Measurements from ENCODE around the gene C3. TPM values are rescaled to one million over a fixed set of nuclear protein-coding genes. Genes with fewer than 3 reads are reported as not detected.
"Not testable (repeated sequence)": the region's sequence is repeated elsewhere in the genome, so short reads cannot be mapped to it uniquely, and the experiment has no call there.

Gene C3
- total RNA-seq, 1 donor from 2014 or later, result 11.4 TPM

DNA sequence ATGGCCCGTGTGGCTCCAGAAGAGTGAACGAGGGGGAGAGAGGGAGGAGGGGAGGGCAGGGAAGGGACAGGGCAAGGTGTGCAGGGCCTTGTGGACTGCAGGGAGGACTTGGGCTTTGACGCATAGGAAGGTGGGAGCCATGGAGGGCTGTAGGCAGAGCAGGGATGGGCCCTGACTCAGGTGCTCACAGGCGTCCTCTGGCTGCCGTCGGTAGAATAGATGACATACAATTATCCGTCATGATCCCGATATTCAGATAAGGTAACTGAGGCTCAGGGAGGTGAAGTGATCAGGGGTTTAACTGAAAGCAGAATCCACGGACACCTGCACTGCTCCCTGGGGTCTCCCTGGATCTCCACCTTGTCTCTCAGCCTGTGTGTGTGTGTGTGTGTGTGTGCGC is 3.4 kb downstream of the C3 start:
- FAIRE-seq, result no peak
- no peak for DNase-seq (ENCODE audit: low spot score in 2 of 2)

DNA sequence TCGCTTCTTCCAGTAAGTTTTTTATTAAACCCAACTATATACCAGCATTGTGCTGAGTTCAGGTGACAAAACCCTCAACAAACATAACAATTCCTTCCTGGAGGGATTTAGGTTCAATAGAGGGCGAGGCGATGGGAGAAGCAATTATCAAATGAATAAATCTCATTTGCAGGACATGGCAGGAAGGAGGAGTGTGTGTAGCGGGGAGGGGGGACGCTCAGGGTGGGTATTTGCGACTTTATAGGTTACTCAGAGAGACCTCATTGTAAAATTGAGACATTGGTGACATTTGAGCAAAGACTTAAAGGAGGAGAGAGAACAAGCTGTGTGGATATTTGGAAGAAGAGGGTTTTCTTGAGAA is 3.9 kb downstream of the C3 start:
- no peak for DNase-seq (ENCODE audit: low spot score in 2 of 2)

DNA sequence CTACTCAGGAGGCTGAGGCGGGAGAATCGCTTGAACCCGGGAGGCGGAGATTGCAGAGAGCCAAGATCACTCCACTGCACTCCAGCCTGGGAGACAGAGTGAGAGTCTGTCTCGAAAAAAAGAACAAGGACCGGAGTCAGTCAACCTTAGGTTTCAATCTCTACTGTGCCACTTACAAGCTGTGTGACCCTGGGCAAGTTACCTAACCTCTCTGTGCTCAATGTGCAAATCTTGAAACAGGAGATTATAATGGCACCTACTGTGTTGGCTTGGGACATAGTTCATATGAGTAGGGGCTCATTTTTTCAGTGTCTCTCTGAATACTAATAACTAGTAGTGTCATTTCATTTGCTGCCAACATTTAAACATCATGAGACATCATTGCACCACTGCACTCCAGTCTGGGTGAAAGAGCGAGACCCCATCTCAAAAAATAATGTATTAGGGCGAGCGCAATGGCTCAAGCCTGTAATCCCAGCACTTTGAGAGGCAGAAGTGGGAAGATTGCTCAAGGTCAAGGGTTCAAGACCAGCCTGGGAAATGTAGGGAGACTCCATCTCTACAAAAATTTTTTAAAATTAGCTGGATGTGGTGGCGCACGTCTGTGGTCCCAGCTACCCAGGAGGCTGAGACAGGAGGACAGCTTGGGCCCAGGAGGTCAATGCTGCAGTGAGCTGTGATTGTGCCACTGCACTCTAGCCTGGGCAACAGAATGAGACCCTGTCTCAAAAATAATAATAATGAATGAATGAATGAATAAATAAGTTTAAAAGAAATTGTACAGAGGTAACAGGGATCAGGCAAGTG is 5.5 kb downstream of the C3 start:
- no peak for FAIRE-seq
- no peak for DNase-seq (ENCODE audit: low spot score in 2 of 2)

More for the DNA sequence above, 3.9 kb downstream of the C3 start:
- no peak for FAIRE-seq

DNA sequence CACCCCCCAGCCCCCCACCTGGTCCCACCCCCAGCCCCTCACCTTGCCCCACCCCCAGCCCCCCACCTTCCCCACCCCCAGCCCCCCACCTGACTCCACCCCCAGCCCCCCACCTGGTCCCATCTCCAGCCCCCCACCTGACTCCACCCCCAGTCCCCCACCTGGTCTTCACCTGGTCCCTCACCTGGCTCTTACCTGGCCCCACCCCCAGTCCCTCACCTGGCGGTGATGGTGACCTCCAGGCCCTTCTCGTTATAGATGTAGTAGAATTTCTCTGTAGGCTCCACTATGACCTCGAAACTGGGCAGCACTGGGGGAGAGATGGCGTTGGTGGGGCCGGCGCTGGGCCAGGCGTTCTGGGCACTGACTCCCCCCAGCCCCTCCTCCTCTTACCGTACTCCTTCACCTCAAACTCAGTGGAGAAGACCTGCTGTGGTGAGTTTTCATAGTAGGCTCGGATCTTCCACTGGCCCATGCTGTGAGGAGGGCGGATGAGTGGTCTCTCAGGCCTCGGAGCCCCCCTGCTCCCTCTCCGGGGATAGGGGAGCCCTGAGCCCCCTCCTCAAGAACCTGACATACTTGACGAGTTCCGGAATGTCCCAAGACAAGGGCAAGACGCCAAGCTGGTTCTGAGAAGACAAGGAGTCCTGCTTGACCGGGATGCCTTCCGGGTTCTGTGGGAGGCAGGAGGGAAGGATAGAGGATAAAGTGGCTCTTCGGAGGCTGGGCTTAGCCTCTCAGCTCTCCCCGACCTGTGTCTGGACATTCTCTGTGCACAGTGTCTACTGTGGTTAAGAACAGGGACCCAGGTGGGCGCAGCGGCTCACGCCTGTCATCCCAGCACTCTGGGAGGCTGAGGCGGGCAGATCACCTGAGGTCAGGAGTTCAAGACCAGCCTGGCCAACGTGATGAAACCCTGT is 6.4 kb downstream of the C3 start:
- no peak for DNase-seq (ENCODE audit: low spot score in 2 of 2)
- no peak for FAIRE-seq

DNA sequence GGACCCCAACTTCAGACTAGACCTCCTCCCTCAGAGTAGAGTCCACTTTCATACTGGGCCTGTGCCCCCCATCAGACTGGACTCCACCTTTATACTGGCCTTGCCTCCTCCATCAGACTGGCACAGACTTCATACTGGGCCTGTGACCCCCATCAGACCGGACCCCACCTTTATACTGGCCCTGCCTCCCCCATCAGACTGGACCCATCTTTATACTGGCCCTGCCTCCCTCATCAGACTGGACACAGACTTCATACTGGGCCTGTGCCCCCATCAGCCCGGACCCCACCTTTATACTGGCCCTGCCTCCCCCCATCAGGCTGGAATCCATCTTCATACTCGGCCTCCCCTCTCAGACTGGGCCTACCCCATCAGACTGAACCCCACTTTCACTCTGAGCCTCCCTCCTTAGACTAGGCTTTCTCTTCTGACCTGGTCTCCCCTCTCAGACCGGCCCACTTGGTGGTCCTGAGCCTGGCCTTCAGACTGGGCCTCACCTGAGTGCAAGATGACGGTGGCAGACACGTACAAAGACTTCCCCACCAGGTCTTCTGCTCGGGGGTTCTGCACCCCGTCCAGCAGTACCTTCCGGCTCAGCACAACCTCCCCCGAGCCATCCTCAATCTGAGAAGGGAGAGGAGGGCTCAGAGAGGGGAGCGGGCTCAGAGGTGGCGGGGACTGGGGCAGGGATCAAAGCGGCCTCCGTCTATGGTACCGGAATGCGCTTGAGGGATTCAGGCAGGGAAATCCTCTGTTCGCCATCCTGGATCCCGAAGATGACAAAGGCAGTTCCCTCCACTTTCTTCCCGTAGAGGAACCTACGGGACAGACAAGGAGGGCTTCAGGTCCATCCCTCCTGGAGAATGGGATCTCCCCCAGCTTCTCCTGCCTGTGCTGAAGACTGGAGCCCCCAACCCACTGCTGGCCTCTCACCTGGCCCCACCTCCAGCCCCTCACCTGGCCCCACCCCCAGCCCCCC is 7.5 kb downstream of the C3 start:
- DNase-seq (ENCODE audit: low spot score in 2 of 2), result no peak
- FAIRE-seq, result no peak

DNA sequence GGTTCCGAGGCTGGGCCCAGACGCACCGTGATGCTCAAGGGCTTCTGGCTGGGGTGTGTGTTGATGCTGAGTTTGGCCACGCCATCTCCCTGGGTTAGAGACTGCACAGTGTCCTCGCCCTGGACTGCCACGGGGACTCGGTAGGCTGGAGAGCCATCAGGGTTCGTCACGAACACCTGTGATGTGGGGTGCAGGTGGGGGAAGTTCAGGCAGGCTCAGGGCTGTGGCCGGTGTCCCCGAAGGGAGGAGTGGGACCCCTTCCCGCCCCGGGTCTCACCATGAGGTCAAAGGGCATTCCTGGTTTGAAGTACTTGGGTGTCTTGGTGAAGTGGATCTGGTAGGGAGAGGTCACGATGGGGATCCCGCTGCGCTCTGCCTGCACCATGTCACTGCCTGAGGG is 8.2 kb downstream of the C3 start:
- FAIRE-seq, result no peak
- DNase-seq (ENCODE audit: low spot score in 2 of 2), result no peak

DNA sequence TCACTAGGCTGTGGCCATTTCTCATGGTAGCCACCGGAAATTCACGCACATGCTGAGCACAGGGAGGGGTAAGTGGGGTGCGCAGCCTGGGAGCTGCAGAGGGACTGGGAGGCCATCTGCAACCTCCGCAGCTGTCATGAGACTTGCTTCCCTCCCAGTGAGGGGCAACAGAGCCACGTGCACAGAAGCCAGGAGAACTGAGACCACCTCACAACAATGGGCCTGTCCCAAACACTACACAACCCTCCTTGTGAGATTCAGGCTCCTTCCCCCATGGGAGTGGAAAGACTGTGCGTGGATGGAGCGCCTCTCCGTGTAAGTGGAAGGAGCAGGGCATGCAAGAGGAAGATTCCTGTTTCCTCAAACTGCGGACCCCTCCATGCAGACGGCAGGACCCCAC is 8.8 kb downstream of the C3 start:
- DNase-seq (ENCODE audit: low spot score in 2 of 2), result no peak
- FAIRE-seq, result no peak

DNA sequence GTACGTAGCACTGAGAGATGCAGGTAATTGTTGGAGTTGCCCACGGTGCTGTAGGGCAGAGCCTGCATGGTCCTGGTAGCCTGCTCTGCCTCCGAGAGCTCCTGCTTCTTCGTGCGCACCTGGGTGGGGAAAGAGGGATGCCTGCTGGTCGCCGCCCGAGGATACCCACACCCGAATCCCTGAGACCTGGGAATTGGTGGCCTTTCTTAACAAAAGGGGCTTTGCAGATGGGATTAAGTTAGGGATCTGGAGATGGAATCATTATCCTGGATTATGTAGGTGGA is 9.4 kb downstream of the C3 start:
- no peak for DNase-seq (ENCODE audit: low spot score in 2 of 2)
- no peak for FAIRE-seq

DNA sequence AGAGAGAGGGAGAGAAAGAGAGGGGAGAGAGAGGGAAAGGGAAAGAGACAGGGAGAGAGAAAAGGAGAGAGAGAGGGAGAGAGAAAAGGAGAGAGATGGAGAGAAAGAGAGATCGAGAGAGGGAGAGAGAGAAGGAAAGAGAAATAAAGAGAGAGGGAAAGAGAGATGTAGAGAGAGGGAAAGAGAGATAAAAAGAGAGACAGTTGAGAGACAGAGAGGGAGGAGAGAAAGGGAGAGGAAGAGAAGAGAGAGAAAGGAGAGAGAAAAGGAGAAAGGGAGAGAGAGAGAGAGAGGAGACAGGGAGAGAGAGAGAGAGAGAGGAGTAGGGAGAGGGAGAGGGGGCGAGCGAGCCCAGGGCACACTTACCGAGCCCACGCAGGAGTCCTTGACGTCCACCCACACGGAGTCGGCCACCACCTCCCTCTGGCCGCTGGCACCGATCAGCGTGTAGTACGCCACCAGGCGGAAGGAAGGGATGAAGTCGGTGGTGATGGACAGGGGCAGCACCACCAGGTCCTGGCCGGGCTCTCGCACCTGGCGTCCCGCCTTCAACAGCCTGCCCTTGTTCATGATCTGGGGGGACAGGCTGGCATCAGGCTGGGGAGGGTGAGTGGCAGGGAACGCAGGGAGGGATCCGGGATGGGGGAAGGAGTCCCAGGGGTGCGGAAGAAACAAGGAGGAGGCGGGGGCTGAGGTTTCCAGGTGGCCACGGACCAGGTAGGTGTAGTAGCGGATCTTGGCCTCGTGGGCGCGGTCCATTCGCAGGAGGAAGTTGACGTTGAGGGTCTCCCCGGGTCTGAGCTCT is 10.0 kb downstream of the C3 start:
- no peak for DNase-seq (ENCODE audit: low spot score in 2 of 2)
- no peak for FAIRE-seq

DNA sequence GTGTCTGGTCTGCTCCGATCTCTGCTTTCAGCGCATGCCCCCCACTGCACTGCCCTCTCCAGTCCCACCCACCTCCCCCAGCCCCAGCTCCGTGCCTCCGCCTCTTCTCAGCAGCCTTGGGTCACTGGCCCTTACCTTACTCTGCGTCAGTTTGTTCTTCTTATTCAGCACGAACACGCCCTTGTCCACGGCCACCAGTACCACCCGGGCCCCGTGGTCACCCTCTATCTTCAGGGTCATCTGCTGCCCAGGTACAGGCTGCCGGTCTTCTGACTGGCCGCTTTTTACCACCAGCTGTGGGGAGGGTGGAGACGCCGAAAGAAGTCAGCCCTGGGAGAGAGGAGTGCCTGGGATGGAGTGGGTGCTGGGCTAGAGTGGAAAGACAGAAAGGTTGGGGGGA is 10.9 kb downstream of the C3 start:
- FAIRE-seq, result no peak
- no peak for DNase-seq (ENCODE audit: low spot score in 2 of 2)

DNA sequence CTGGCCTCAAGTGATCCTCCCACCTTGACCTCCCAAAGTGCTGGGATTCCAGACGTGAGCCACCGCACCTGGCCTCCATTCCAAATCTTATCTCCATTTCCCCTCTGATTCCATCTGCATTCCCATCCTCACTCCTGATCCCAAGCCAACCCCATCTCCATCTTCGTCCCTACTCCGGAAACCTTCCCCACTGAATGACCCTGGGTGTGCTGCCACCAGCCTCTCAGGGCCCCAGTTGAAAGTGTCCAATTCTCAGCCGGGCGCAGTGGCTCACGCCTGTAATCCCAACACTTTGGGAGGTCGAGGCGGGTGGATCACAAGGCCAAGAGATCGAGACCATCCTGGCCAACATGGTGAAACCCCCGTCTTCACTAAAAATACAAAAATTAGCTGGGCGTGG is 11.5 kb downstream of the C3 start:
- not testable (repeated sequence) for DNase-seq (ENCODE audit: low spot score in 2 of 2); FAIRE-seq

DNA sequence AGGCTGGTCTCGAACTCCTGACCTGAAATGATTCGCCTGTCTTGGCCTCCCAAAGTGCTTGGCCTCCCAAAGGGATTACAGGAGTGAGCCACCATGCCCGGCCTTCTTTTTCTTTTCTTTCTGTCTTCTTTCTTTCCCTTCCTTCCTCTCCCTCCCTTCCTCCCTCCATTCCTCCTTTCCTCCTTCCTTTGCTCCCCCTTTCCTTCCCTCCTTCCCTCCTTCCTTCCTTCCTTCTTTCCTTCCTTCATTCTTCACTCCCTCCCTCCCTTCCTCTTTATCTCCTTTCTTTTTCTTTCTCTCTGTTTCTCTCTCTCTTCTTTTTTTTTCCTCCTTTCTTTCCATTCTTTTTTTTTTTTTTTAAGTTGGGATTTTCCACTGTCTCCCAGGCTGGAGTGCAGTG is 12.1 kb downstream of the C3 start:
- DNase-seq (ENCODE audit: low spot score in 2 of 2) (no peak), FAIRE-seq (no peak)

DNA sequence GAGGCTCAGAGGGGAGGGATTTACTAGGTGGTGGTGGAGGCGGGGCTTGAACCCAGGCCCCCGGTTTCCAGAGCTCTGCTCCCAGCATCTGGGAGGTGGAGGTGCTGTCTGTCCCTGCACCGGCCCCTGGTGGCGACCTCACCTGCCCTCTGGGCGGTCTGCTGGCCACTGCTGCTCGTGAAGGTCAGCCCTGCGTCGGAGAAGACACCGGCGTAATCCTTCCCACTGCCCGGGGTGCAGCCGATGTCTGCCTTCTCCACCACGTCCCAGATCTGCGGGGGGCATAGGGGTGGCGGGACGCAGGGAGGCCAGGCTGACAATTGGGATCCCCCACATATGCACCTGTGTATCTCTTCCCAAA is 12.8 kb downstream of the C3 start:
- DNase-seq (ENCODE audit: low spot score in 2 of 2) (no peak), FAIRE-seq (no peak)

DNA sequence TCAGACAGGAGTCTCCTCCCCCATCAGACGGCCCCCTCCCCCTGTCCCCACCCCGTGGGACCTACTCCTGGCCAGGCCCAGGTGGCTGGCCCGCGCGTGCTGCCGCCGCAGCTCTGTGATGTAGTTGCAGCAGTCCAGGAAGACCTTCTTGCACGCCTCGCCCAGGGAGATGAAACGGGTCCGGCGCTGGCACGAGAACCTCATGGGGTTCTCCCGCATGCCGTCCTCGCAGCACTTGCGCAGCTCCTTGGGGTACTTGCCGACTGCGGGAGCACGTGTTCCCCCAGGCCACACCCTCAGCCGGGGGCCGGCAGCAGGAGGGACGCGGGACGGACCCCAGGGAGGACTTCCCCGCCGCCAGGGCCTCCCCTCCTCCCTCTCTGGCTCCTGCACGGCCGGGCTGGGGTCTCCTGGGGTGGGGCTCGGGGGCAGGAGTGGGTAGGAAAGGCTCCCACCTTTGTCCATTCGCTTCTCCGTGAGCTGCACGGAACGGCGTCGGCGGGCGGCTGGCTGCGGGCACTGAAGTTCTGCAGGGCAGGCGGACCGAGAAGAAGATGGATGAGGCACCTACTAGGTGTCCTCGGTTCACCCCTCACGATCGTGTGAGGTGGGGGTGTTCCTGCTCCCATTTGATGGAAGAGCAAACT is 13.3 kb downstream of the C3 start:
- DNase-seq (ENCODE audit: low spot score in 2 of 2), result no peak
- FAIRE-seq, result no peak

DNA sequence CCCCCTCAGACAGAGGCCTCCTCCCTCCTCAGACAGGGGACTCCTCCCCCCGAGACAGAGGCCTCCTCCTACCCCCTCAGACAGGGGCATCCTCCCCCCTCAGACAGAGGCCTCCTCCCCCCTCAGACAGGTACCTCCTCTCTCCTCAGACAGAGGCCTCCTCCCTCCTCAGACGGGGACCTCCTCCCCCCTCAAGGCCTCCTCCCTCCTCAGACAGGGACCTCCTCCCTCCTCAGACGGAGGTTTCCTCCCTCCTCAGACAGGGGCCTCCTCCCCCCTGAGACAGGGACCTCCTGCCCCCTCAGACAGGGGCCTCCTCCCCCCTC is 13.9 kb downstream of the C3 start:
- no peak for DNase-seq (ENCODE audit: low spot score in 2 of 2)

DNA sequence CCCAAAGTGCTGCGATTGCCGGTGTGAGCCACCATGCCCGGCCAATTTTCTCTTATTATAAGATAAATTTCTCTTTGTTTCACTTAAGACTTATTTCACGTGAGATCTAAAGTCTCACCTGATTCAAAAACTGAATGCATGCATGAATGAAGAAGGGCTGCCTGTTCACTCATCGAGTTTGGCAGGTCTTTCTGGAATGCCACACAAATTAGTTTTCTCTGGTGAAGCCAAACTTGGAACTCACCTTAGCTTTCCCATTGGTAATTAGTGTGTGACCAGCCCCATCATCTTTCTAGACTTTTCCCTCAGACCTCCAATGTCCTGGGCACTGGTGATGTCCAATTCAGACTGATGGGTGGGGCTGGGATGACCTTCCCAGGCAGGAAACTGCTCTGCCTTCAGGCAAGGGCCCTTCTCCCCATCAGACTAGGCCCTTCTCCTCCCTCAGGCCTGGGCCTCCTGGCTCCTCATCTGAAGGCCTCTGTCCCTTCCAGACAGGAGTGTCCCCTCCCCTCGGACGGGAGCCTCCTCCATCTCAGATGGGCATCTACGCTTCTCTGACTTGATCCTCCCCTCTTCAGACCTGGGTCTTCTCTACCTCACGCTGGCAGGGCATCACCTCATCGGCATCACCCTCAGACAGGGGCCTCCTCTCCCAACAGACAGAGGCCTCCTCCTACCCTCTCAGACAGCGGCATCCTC is 14.4 kb downstream of the C3 start:
- DNase-seq (ENCODE audit: low spot score in 2 of 2), result no peak
- FAIRE-seq, result no peak

More for the DNA sequence above, 13.9 kb downstream of the C3 start:
- FAIRE-seq, result no peak

DNA sequence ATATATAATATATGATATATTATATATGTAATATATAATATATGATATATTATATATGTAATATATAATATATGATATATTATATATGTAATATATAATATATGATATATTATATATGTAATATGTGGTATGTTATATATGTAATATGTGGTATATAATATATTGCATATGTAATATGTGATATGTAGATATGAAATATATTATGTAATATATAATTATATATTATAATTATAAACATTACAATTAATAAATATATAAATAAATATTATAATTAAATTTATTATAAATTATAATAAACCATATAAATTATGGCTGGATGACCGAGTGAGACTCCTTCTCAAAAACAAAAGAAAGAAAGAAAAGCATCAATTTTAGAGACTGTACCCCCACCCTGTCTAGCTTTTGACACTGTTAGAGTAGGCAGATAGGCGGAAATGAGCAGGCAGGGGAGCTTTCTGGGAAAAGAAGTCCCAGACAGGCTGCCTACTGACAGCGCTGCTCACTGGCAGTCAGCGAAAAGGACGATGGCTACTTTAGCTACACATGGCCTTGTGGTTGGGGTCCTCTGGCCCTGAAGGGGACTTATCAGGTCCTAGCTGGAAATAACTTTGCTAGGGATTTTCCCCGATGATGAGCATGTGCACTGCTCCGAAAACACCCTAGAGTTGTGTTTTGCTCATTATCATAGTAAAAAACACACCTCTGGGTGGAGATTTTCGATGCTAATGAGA is 19.7 kb downstream of the C3 start:
- no peak for DNase-seq (ENCODE audit: low spot score in 2 of 2)

DNA sequence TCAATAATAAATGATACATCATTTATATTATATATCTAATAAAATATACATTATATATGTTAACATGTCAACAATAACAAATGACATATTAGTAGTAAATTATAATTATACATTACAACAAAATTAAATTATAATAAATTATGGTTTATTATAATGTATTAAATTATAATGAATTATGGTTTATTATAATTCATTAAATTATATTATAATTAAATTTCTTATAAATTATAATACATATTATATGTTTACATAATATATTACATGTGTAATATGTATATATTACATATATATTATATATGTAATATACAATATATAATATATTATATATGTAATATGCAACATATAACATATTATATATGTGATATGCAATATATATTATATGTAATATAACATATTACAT is 20.5 kb downstream of the C3 start:
- FAIRE-seq (no peak), DNase-seq (ENCODE audit: low spot score in 2 of 2) (no peak)

More for the DNA sequence above, 19.7 kb downstream of the C3 start:
- FAIRE-seq, result peak; percentile 100

Data from frontal cortex (tissue), 4 donors.